Measurements from ENCODE around the gene PELI2.
A peak's percentile ranks its signal among the peaks of the same experiment; 100 is the strongest.

PELI2 gene

DNA sequence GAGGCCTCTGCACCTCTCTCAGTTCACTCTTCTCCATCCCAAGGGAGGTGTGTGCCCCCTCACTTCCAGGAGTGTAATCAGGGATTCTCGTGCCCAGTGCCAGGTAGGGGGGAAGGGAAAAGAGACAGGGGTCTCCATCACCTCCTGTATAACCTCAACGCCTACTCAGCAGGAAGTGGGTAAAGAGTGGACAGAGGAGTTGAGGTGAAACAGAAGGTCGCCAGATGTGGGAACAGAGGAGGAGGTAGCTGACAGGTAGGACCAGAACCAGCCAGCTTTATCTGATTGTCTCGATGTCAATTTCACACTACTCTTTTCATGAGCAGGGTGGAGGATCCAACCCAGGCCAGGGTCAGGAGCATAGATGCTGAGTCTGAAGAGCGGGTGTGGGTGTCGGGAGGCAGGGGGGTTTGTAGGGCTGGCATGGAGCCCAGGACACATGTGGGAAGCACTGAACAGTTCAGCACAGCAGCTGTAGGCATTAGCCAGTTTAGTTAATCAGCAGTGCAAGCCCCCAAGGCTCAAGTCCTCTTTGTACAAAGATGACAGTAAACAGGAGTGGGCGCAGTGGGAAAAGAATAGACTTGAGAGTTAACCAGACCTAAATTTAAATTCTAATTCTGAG, 213.5 kb downstream of the PELI2 start:
- H3K27ac Mint-ChIP-seq: peak overlapping the region in 1 of 2 donors; percentile 74
- DNase-seq (no peak), ATAC-seq (no peak)
- H3K27me3 Mint-ChIP-seq: no peaks in the 10 kb centered on the region
- no peaks in the 10 kb centered on the region for H3K9me3 Mint-ChIP-seq
- H3K4me1 Mint-ChIP-seq: peaks cover 17% of the 10 kb centered on the region
- H3K4me3 Mint-ChIP-seq: no peak overlapping the region

GRCh38 chr14:56333359-56334292, 215.4 kb downstream of the PELI2 start:
- peak overlapping the region; percentile 30 to 46 for H3K27ac Mint-ChIP-seq
- DNase-seq (no peak), ATAC-seq (no peak)
- H3K9me3 Mint-ChIP-seq: no peaks in the 10 kb centered on the region
- no peak overlapping the region for H3K4me3 Mint-ChIP-seq
- no peaks in the 10 kb centered on the region for H3K27me3 Mint-ChIP-seq
- H3K4me1 Mint-ChIP-seq: peaks cover 17% of the 10 kb centered on the region

- H3K27ac Mint-ChIP-seq: no peak overlapping the region
- peaks cover 17% of the 10 kb centered on the region for H3K4me1 Mint-ChIP-seq
- ATAC-seq: no peak
- H3K27me3 Mint-ChIP-seq: peaks cover 6% of the 10 kb centered on the region
- no peak overlapping the region for H3K4me3 Mint-ChIP-seq
- H3K9me3 Mint-ChIP-seq: no peaks in the 10 kb centered on the region
- DNase-seq: no peak
These were observed 216.2 kb downstream of the PELI2 start for GRCh38 chr14:56334458-56334857.

DNA sequence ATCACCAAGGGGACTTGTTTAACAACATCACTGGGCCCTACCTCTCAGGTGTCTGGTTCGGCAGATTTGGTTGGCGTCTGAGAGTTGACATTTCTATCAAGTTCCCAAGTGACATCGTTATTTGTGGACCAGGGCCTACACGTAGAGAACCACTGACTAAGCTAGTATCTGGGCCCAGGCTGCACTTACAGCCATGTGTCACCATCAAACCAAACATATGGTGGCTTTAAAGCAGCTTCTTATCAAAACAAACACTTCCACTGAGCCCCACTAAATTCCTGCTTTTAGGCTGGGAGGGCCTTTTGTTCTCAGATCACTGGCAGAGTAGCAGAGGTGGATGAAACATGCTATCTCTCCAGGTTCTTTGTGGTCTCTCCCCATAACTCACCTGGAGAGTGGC, 220.5 kb downstream of the PELI2 start:
- DNase-seq: no peak
- H3K27me3 Mint-ChIP-seq: peaks cover 8% of the 10 kb centered on the region
- ATAC-seq: no peak
- peaks cover 2% of the 10 kb centered on the region for H3K4me1 Mint-ChIP-seq
- no peak overlapping the region for H3K27ac Mint-ChIP-seq
- H3K9me3 Mint-ChIP-seq: no peaks in the 10 kb centered on the region
- no peak overlapping the region for H3K4me3 Mint-ChIP-seq

GRCh38 chr14:56339855-56340701, 221.9 kb downstream of the PELI2 start:
- DNase-seq: peak; percentile 35 to 38
- no peaks in the 10 kb centered on the region for H3K4me1 Mint-ChIP-seq
- H3K27me3 Mint-ChIP-seq: peaks cover 8% of the 10 kb centered on the region
- no peaks in the 10 kb centered on the region for H3K9me3 Mint-ChIP-seq
- ATAC-seq: peak; percentile 86
- no peak overlapping the region for H3K4me3 Mint-ChIP-seq
- H3K27ac Mint-ChIP-seq: peak overlapping the region in 1 of 2 donors; percentile 76

GRCh38 chr14:56340932-56341331, 222.7 kb downstream of the PELI2 start:
- no peak overlapping the region for H3K4me3 Mint-ChIP-seq
- no peak for DNase-seq
- no peak for ATAC-seq
- no peak overlapping the region for H3K27ac Mint-ChIP-seq
- no peaks in the 10 kb centered on the region for H3K4me1 Mint-ChIP-seq
- H3K9me3 Mint-ChIP-seq: no peaks in the 10 kb centered on the region
- H3K27me3 Mint-ChIP-seq: peaks cover 8% of the 10 kb centered on the region

DNA sequence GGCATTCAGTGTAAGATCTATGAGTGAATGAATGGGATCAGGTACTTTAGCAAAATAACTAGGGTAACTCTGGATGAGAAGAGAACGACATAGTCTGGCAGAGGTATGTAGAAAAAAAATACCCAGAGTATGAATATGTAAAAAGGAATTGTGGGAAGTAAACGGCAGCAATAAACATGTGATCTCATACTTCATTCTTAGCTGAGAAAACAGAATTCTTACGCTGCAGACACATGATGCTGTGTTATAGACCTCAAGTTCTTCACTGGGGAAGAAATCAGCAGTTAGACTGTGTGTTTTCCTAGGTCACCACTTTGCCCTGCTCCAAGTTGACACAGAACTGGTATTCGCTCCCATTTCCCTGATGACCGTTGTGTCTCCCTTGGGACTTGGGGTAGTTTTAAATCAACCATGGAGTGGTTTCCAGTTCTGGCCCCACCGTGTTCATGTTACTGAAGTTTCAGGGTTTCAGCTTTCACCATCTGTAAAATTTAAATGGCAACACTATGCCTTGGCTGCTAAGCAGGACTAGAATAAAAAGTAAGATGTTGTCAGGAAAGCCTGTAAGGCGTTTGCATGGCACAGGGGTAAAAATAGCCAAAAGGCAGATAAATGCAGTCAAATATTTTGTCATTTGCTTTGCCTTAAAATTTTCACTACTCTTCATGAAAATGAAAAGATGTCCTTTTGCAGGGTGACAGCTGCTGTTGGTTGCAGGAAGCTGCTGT, 223.7 kb downstream of the PELI2 start:
- Mint-ChIP-seq H3K4me3 (no peak overlapping the region), H3K27ac (no peak overlapping the region), H3K4me1 (no peaks in the 10 kb centered on the region), H3K9me3 (no peaks in the 10 kb centered on the region), H3K27me3 (peaks cover 8% of the 10 kb centered on the region)
- ATAC-seq (no peak), DNase-seq (no peak)

DNA sequence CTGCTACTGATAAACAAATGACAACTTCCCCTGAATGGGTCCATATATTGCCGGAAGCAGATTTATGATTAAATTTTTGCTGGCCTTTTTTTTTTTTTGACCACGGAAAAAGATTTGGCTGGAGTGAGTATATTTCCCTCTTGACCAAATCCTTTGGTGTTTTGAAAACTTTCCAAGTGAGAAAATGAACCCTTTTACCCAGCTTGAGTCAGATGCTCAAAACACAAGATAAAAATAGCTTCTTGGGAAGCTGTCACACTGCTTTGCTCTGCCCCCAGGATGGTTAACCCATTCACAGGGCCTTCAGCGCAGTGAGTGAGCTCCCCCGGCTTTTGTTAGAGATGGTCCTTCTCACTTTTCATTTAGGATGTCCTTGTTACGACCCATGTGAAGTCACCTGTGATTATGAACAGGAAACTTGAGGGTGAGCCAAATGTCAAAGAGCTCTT, 224.3 kb downstream of the PELI2 start:
- Mint-ChIP-seq H3K4me3 (no peak overlapping the region), H3K27ac (no peak overlapping the region), H3K27me3 (peaks cover 8% of the 10 kb centered on the region), H3K9me3 (no peaks in the 10 kb centered on the region), H3K4me1 (no peaks in the 10 kb centered on the region)
- no peak for ATAC-seq
- no peak for DNase-seq

DNA sequence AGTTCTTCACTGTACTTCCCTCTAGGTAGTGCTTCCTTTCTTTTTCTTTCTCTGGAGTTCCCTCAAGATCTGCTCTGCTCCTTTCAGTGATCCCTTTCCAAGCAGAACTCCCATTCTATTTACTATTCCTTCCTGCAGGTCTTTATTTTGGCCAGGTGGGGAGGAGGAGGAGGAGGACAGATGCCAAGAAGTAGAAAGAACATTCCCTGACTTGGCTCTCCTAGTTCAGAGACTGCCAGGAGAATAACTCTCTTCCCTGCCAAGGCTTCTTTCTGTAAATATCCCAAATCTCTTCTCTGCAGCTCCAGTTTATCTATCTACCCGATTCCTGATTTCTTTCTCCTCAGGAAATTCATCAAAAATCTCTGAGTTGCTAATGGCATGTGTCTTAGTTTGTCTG, 231.7 kb downstream of the PELI2 start:
- peaks cover 5 to 18% of the 10 kb centered on the region in 2 donors for H3K9me3 Mint-ChIP-seq
- H3K4me3 Mint-ChIP-seq: no peak overlapping the region
- no peak for ATAC-seq
- no peaks in the 10 kb centered on the region for H3K27me3 Mint-ChIP-seq
- H3K4me1 Mint-ChIP-seq: no peaks in the 10 kb centered on the region
- no peak overlapping the region for H3K27ac Mint-ChIP-seq
- no peak for DNase-seq
